ELF-1 (cell line): ENCODE measurements around the gene NUDT22.
A peak's percentile ranks its signal among the peaks of the same experiment; 100 is the strongest.

Experiments used
- DNase-seq: peaks from one replicate; pipeline ENCODE4 v3.0.0-alpha.2; 2016; ENCODE audit warnings: low read depth, low spot score

The NUDT22 gene

DNA sequence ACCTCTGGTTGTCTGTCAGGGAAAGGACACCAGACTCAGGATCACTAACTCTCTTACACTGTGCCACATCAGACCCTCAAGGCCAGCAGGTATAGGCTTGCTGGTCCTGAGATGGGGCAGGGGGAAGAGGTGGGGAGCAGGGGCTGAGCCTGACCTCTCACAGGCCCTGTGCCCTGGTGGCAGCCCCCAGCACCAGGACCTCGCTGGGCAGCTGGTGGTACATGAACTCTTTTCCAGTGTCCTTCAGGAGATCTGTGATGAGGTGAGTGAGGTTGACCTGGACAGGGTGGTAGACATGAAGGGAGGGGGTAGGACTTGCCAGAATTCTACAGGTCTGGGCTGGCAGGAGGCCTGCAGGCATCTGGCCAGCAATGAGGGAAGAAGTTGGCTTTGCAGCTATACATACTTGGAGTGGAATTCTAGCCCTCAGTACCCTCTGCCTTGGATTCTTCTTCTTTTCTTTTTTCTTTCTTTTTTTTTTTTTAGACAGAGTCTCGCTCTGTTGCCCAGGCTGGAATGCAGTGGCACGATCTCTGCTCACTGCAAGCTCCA lies 1.4 kb downstream of the NUDT22 start:
- no peak for DNase-seq

- DNase-seq, result no peak
Measured at GRCh38 chr11:64229090-64229743, 3.1 kb downstream of the NUDT22 start.

DNA sequence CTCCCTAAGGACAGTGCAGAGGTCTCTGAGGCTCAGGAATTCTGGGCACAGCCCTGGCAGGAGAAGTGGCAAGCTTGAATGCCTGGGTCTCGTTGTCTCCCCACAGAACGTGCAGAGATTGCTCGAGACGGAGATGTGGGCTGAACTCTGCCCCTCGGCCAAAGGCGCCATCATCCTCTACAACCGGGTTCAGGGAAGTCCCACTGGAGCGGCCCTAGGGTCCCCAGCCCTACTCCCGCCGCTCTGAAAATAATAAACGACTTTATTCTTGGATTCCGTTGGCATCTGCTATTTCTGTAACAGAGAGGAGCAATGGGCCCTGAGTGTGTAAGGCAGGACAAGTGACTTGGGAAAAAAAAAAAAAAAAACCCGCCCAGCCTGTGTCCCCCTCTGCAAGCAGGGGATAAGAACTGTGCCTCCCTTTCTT lies 3.7 kb downstream of the NUDT22 start:
- no peak for DNase-seq

DNA sequence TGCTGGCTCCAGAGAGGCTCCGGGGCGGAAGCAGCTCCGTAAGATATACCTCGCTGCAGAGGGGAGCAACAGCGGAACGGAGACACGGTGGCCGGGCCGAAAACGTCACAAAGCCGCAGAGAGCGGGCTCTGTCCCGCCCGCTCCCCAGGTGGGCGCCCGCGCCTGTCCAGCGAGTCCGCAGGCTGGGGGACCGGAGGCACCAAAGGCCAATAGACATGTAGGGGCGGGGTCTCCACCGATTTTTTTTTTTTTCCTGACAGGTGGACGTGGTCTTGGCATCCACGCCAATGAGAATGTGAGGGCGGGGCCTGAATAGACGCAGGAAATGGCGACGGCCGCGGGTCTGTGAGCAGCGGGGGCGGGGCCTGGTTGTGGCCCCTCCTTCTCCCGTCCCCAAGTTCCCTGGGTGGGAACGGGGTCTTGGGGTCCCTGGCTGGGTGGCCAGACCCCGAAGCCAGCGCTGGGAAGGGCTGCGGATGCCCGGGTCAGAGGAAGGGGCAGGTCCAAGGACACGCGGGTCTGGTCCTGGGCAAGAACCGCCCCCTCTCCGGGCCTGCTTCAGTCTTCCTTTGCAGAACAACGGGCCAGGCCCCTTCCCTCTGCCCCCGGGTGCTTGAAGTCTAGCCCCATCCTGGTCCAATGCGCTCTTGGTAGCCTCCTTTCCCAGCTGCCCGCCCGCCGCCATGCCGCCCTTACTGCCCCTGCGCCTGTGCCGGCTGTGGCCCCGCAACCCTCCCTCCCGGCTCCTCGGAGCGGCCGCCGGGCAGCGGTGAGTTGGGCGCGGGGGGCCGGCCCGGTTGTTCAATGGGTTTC lies 4.3 kb downstream of the NUDT22 start, which contains the start of gene DNAJC4:
Gene DNAJC4, plus strand, starts transcription at position 378 of the 814 bp plus-strand sequence. Its CDS starts 307 bp downstream, at position 685.
- DNase-seq, result peak; percentile 97

GRCh38 chr11:64230985-64231365 lies 4.9 kb downstream of the NUDT22 start:
- no peak for DNase-seq

DNA sequence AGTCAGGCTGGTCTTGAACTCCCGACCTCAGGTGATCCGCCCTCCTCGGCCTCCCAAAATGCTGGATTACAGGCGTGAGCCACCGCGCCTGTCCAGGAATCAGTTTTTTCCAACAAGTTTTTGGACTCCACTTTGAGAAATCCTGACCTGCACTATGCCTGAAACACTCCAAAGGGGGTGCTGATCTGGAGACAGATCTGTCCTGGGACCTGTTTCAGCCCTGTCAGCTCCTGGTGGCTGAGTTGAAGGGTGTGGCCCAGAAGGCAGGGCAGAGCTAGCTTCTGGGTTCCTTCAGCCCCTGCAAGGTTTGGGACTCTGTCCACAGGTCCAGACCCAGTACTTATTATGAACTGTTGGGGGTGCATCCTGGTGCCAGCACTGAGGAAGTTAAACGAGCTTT lies 5.5 kb downstream of the NUDT22 start:
- no peak for DNase-seq

DNA sequence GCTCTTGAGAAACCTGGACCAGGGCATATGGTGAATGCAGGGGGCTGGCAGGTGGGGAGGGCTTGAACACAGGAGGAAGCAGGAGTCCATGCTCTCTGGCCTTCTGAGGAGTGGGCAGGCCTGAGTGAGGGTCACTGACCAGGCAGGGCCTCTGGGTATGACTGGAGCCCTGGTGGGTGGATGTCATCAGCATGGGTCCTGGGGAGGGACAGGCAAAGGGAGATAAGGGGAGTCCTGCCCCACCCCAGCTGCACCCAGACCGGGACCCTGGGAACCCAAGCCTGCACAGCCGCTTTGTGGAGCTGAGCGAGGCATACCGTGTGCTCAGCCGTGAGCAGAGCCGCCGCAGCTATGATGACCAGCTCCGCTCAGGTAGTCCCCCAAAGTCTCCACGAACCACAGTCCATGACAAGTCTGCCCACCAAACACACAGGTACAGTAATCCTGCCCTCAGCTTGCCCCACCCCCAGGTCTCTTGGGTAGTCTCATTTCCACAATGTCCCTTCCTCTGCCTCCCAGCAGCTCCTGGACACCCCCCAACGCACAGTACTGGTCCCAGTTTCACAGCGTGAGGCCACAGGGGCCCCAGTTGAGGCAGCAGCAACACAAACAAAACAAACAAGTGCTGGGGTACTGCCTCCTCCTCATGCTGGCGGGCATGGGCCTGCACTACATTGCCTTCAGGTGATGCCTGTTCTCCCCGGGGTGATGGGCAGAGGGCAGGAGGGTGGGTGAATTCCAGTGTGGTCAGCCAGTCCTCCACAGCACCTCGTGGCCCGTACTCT lies 6.3 kb downstream of the NUDT22 start:
- DNase-seq, result no peak

- no peak for DNase-seq
Measured at GRCh38 chr11:64232967-64233315, 6.9 kb downstream of the NUDT22 start.

- no peak for DNase-seq
Measured at GRCh38 chr11:64233913-64234586, 8.0 kb downstream of the NUDT22 start, which contains the start of gene VEGFB. Gene VEGFB (plus strand): TSS chr11:64234584. CDS start chr11:64234834, 250 bp downstream.

DNA sequence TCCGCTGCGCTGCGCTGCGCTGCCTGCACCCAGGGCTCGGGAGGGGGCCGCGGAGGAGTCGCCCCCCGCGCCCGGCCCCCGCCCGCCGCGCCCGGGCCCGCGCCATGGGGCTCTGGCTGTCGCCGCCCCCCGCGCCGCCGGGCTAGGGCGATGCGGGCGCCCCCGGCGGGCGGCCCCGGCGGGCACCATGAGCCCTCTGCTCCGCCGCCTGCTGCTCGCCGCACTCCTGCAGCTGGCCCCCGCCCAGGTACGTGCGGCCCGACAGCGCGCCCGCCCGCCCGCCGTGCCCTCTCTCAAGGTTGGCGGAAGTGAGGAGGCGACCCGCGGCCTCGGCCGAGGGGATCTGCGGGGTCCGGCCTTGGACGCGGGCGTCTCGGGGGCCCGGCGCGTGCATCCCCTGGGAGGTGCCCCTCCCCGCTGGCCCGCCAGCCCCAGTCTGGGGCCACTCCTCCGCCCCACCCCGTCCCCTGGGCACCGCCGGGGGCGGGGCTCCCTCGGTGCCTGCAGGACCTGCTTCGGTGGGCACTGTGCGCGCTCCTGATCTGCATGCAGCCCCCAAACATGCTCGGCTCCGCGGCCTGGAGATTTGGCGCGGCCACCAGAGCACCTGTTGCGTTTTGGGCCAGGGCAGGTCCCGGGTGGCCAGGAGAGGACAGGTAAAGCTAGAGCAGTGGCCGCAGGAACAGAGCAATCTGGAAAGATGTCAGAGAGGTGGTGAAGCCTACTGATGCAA lies 8.7 kb downstream of the NUDT22 start:
- DNase-seq, result no peak

GRCh38 chr11:64235437-64236161 lies 9.5 kb downstream of the NUDT22 start:
- no peak for DNase-seq

- no peak for DNase-seq
Measured at GRCh38 chr11:64237484-64237951, 11.4 kb downstream of the NUDT22 start.

DNA sequence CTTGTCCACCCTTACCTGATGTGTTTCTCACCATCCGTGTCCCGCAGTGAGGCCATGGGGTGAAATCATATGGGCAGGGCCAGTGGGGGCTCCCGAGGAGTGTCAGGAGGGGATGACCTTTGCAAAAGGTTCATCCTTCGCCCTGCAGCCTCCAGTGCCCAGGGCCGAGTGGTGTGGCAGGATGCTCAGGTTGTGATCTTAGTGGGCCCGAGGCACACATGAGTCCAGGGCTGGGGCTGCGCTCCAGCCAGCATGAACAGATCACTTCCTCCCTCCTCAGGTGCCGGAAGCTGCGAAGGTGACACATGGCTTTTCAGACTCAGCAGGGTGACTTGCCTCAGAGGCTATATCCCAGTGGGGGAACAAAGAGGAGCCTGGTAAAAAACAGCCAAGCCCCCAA lies 12.0 kb downstream of the NUDT22 start:
- no peak for DNase-seq

DNA sequence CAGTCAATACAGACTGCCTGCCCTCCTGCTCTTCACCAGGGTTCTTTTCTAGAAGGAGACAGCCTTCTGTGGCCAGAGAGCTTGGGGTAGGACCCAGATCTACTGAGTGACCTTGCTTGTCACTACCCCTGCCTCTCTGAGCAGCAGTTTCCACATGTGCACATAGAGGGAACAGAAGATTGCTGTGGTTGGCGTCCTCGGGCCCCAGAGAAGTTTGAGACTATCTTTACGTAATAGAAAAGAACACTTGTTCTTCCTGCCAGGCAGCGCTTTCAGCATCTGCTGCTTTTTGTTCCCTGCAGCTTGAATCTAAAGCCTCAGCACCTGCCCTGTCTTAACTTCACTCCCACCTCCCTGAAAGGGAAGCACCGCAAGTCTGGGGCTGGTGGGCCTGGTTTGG lies 12.9 kb downstream of the NUDT22 start:
- DNase-seq, result no peak

- DNase-seq, result no peak
Measured at GRCh38 chr11:64239662-64240434, 13.8 kb downstream of the NUDT22 start.

- DNase-seq, result peak; percentile 98
Measured at GRCh38 chr11:64240435-64241240, 14.6 kb downstream of the NUDT22 start, which contains the start of gene FKBP2. Gene FKBP2 (plus strand): TSS chr11:64241095. CDS start chr11:64242388, 1,293 bp downstream.

GRCh38 chr11:64241241-64241490 lies 15.1 kb downstream of the NUDT22 start:
- no peak for DNase-seq
